KMS-11 (cell line): Measurements from ENCODE around the gene SHB.

Experiments
- H2AFZ ChIP-seq: fragments of 200-600 bp; sonication (generic); 2 replicates; pipeline ENCODE4 v1.6.1; 2016; ENCODE audit warnings: antibody characterized with exemption, mixed run types, low read depth
- H3K27ac ChIP-seq: fragments of 200-600 bp; sonication (generic); 2 replicates; pipeline ENCODE4 v1.6.1; 2016; ENCODE audit warnings: mild to moderate bottlenecking, mixed run types
- H3K27me3 ChIP-seq: fragments of 200-600 bp; sonication (generic); 2 replicates; pipeline ENCODE4 v1.6.1; 2017; ENCODE audit warnings: mild to moderate bottlenecking, low read depth, mixed run types, moderate library complexity; ENCODE audit not compliant: insufficient read depth
- H3K36me3 ChIP-seq: fragments of 200-600 bp; sonication (generic); 2 replicates; pipeline ENCODE4 v1.6.1; 2017; ENCODE audit warnings: mild to moderate bottlenecking, mixed run types; ENCODE audit not compliant: insufficient read depth
- H3K4me1 ChIP-seq: fragments of 200-600 bp; sonication (generic); 2 replicates; pipeline ENCODE4 v1.6.1; 2016; ENCODE audit warnings: mild to moderate bottlenecking, low read depth, mixed run types; ENCODE audit not compliant: poor library complexity, severe bottlenecking
- H3K4me2 ChIP-seq: fragments of 200-600 bp; sonication (generic); 2 replicates; pipeline ENCODE4 v1.7.0; 2016; ENCODE audit warnings: mild to moderate bottlenecking, mixed run types
- H3K4me3 ChIP-seq: fragments of 200-600 bp; sonication (generic); IDR thresholded peaks from 2 replicates; pipeline ENCODE4 v1.6.1; 2017; ENCODE audit warnings: low read depth, low read length, mixed read lengths; ENCODE audit not compliant: insufficient read depth
- H3K79me2 ChIP-seq: fragments of 200-600 bp; sonication (generic); 2 replicates; pipeline ENCODE4 v1.6.1; 2016; ENCODE audit warnings: low read depth, mixed run types; ENCODE audit not compliant: insufficient read depth
- H3K9ac ChIP-seq: fragments of 200-600 bp; sonication (generic); 2 replicates; pipeline ENCODE4 v1.6.1; 2016; ENCODE audit warnings: mild to moderate bottlenecking, mixed run types
- H4K20me1 ChIP-seq: fragments of 200-600 bp; sonication (generic); 2 replicates; pipeline ENCODE4 v1.6.1; 2016; ENCODE audit warnings: mild to moderate bottlenecking, mixed run types; ENCODE audit not compliant: insufficient read depth
- CTCF ChIP-seq: fragments of 200-600 bp; sonication (generic); conservative IDR thresholded peaks from 2 replicates; pipeline ENCODE4 v1.6.1; 2017; ENCODE audit warnings: low read depth, mild to moderate bottlenecking, antibody characterized with exemption, low read length, moderate library complexity, mixed read lengths

The SHB gene

GRCh38 chr9:37952731-37953130 lies 116.3 kb downstream of the SHB start:
- Histone ChIP-seq H3K4me1 (no peaks in the 10 kb centered on the region), H2AFZ (no peak overlapping the region), H3K27me3 (no peaks in the 10 kb centered on the region), H3K27ac (no peak overlapping the region), H4K20me1 (no peaks in the 10 kb centered on the region), H3K36me3 (no peaks in the 10 kb centered on the region), H3K4me2 (no peak overlapping the region), H3K79me2 (no peaks in the 10 kb centered on the region), H3K9ac (no peak overlapping the region), H3K4me3 (no peak overlapping the region)
- TF ChIP-seq CTCF: no peak

GRCh38 chr9:37951671-37952449 lies 117.2 kb downstream of the SHB start:
- no peak for TF ChIP-seq CTCF
- Histone ChIP-seq H3K9ac (no peak overlapping the region), H3K27ac (no peak overlapping the region), H2AFZ (no peak overlapping the region), H4K20me1 (no peaks in the 10 kb centered on the region), H3K4me1 (no peaks in the 10 kb centered on the region), H3K4me3 (no peak overlapping the region), H3K36me3 (no peaks in the 10 kb centered on the region), H3K27me3 (no peaks in the 10 kb centered on the region), H3K79me2 (no peaks in the 10 kb centered on the region), H3K4me2 (no peak overlapping the region)

- H2AFZ ChIP-seq: no peak overlapping the region
- H3K4me3 ChIP-seq: no peak overlapping the region
- H3K79me2 ChIP-seq: no peaks in the 10 kb centered on the region
- H3K4me2 ChIP-seq: no peak overlapping the region
- no peak for TF ChIP-seq CTCF
- H3K27ac ChIP-seq: no peak overlapping the region
- H3K4me1 ChIP-seq: no peaks in the 10 kb centered on the region
- no peaks in the 10 kb centered on the region for H3K27me3 ChIP-seq
- no peaks in the 10 kb centered on the region for H4K20me1 ChIP-seq
- no peak overlapping the region for H3K9ac ChIP-seq
- no peaks in the 10 kb centered on the region for H3K36me3 ChIP-seq
Observed at GRCh38 chr9:37950561-37950960, 118.5 kb downstream of the SHB start.

GRCh38 chr9:37949576-37949975 lies 119.5 kb downstream of the SHB start:
- H3K27me3 ChIP-seq: no peaks in the 10 kb centered on the region
- no peak overlapping the region for H3K4me3 ChIP-seq
- H4K20me1 ChIP-seq: no peaks in the 10 kb centered on the region
- no peaks in the 10 kb centered on the region for H3K79me2 ChIP-seq
- no peak overlapping the region for H3K4me2 ChIP-seq
- no peak for TF ChIP-seq CTCF
- H3K27ac ChIP-seq: no peak overlapping the region
- no peak overlapping the region for H3K9ac ChIP-seq
- no peak overlapping the region for H2AFZ ChIP-seq
- no peaks in the 10 kb centered on the region for H3K36me3 ChIP-seq
- H3K4me1 ChIP-seq: no peaks in the 10 kb centered on the region
